Stomach smooth muscle (tissue), 2 donors: ENCODE data around the gene COL20A1.
A peak's percentile ranks its signal among the peaks of the same experiment; 100 is the strongest.

Experiments
- H3K27ac ChIP-seq: one replicate; pipeline ENCODE4 v1.7.0; 2013; ENCODE audit warnings: mild to moderate bottlenecking, low read length, inconsistent platforms
- H3K27me3 ChIP-seq, 2 donors: one replicate each; pipeline ENCODE4 v1.7.0; 2013; ENCODE audit warnings: low read length in 2 of 2; ENCODE audit not compliant: insufficient read depth in 2 of 2, control insufficient read depth in 1 of 2
- H3K36me3 ChIP-seq, 2 donors: one replicate each; pipeline ENCODE4 v1.7.0; 2013; ENCODE audit warnings: low read length in 2 of 2; ENCODE audit not compliant: control insufficient read depth in 2 of 2, insufficient read depth in 2 of 2
- H3K4me1 ChIP-seq: one replicate; pipeline ENCODE4 v1.7.0; 2013; ENCODE audit warnings: low read length; ENCODE audit not compliant: control insufficient read depth, insufficient read depth
- H3K4me3 ChIP-seq, 2 donors: one replicate each; pipeline ENCODE4 v1.7.0; 2013; ENCODE audit warnings: low read length in 2 of 2
- H3K9ac ChIP-seq, 2 donors: one replicate each; pipeline ENCODE4 v1.7.0; 2013; ENCODE audit warnings: low read length in 2 of 2, mild to moderate bottlenecking in 1 of 2
- H3K9me3 ChIP-seq, 2 donors: one replicate each; pipeline ENCODE4 v1.7.0; 2013; ENCODE audit warnings: low read length in 2 of 2; ENCODE audit not compliant: control insufficient read depth in 2 of 2
- donor health status: healthy.
- donor health status: Pancreatic carcinoma.

Gene COL20A1

DNA sequence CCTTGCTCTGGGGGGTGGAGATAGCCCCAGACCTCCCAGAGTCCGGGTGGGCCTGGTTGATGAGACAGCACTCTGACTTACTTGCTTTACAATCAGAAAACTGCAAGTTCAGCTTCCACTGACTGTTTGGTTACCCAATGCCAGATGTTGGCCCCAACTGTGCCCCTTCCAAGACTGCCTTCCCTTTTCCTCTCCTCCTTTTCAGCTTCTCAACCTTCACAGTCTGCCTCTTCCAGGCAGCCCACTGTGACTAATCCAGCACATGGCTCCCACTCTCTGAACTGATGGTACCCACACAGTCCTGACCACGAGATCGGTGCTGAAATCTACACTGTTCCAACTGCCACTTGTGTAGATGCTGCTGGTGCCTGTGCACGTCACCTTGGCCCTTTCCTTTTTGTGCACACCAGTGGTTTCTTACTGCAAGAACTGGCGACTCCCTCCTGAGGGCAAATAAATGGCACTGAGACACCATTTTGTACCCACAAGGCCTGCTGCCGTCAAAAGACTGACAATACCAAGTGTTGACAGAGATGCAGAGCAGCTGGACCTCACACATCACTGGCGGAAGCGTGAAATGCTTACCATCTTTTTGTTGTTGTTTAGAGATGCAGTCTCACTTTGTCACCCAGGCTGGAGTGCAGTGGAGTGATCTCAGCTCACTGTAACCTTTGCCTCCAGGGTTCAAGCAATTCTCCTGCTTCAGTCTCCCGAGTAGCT lies 22.2 kb upstream of the COL20A1 start:
- no peaks in the 10 kb centered on the region for H3K9me3 ChIP-seq
- no peak overlapping the region for H3K27ac ChIP-seq
- H3K4me1 ChIP-seq = peaks cover 23% of the 10 kb centered on the region
- no peak overlapping the region for H3K4me3 ChIP-seq
- no peak overlapping the region for H3K9ac ChIP-seq
- H3K36me3 ChIP-seq = no peaks in the 10 kb centered on the region
- peaks cover 8% of the 10 kb centered on the region in 2 donors for H3K27me3 ChIP-seq

DNA sequence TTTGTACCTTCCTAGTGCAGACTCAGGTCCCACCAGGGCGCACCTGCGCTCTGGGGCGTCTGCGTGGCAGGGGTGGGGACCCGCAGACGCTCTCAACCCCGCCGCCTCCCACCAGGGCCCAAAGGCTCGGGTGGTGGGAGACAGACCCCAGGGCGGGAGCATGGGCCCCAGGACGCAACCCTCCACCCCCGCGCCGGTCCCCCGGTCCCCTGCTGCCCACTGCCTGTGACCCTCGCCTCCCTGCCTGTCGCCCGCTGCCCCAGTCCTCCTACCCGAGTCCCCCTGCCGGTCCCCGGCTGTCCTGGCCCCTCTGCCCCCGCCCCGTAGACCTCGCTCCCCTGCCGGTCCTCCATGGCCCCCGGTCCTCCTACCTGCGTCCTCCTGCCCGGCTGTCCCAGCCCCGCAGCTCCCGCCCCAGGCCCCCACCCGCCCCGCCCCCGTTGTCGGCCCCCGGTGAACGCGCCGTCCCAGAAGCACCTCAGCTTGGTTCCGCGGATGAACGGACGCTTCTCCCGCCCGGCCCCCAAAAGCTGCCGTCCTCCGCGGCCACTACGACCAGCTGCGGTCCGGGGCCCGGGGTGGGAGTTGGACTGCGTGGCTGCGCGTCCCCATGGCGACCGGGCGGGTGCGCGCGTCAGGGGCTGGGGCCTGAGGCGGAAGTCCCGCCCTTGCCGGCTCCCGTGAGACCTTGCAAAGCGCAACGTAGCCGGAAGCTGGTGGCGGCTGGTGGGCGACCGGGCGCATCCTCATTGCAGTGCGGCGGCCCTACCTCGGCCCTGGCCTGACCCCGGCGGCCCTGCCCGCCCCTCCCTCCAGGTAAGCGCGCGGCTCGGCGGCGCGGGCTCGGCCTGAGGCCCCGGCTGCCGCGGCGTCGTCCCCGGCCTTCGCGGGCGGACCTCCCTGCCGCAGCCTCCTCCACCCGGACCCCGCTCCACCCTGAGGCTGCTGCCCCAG lies 20.6 kb upstream of the COL20A1 start, which contains the start of gene ARFGAP1:
Gene ARFGAP1, plus strand, starts transcription at position 709 of the 954 bp plus-strand sequence. CDS start 2,768 bp downstream, outside the sequence.
- H3K4me1 ChIP-seq = peaks cover 23% of the 10 kb centered on the region
- H3K36me3 ChIP-seq = peaks cover 9% of the 10 kb centered on the region in 2 donors
- H3K27me3 ChIP-seq = peaks cover under 1 to 6% of the 10 kb centered on the region in 2 donors
- H3K9ac ChIP-seq = peak within 1 kb of the TSS; percentile 79 to 87
- peak within 1 kb of the TSS; percentile 81 to 89 for H3K4me3 ChIP-seq
- no peak within 1 kb of the TSS for H3K27ac ChIP-seq
- no peaks in the 10 kb centered on the region for H3K9me3 ChIP-seq

DNA sequence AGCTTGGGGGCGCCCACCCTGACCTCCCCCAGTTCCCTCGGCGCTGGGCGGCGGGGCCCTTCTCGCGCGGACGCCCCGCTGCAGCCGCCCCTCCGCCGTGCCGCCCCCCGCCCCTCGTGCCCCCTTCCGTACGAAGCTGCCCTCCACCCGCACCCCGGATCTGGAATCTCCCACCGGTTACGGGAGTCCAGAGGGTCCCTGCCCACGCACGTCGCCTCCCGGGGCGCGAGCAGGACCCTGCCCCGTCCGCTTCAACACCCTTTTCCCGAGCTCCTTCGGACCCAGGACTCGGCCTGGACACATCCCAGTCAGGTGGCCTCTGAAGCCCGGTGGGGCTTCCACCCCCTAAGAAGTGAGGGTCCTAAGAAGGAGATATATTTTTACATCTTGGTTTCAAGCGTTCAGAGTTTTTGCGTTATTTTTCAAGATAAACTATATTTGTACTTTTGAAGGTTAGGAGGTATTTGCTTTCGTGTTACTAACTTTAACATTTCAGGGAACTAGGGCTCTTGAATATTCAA lies 19.9 kb upstream of the COL20A1 start:
- H3K4me3 ChIP-seq = peak overlapping the region; percentile 81 to 89
- H3K9ac ChIP-seq = peak overlapping the region; percentile 79 to 87
- no peaks in the 10 kb centered on the region for H3K27me3 ChIP-seq
- H3K4me1 ChIP-seq = peaks cover 23% of the 10 kb centered on the region
- H3K36me3 ChIP-seq = peaks cover 12 to 15% of the 10 kb centered on the region in 2 donors
- no peak overlapping the region for H3K27ac ChIP-seq
- no peaks in the 10 kb centered on the region for H3K9me3 ChIP-seq

DNA sequence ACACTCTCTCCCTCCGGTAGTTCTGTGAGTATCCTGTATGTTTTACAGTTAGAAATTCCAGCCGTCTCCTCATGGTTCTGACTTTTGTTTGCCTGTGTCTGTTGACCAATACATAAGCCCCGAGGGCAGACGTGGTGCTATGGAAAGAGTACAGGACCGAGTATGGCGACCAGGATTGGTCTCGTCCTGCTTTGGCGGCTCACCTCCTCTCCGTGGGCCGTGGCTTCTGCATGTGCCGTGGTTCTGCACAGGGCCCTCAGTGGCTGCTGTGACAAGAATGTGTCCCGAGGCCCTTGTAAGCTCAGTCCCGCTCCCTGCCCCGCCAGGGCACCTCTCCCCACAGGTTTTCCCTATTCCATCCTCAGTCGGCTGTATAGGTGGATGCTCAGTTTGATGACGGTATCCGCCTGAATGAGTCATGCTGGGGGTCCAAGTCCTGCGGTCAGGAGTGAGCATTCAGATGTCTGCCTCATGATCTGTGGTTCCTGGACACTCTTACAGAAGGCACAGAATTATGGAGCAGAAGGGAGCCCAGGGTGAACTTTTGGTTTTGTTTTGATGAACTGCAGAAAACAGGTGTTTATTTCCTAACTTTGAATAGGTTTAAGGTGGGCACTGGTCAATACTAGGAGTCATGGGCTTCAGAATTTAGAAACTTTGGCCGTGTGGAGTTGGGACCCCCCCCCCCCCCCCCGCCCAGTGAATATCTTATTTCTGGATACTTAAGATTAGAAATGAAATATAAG lies 19.2 kb upstream of the COL20A1 start:
- peaks cover 18% of the 10 kb centered on the region in 2 donors for H3K36me3 ChIP-seq
- no peaks in the 10 kb centered on the region for H3K27me3 ChIP-seq
- H3K4me1 ChIP-seq = peaks cover 23% of the 10 kb centered on the region
- peak overlapping the region; percentile 79 to 87 for H3K9ac ChIP-seq
- peak overlapping the region; percentile 81 to 89 for H3K4me3 ChIP-seq
- no peak overlapping the region for H3K27ac ChIP-seq
- H3K9me3 ChIP-seq = no peaks in the 10 kb centered on the region

DNA sequence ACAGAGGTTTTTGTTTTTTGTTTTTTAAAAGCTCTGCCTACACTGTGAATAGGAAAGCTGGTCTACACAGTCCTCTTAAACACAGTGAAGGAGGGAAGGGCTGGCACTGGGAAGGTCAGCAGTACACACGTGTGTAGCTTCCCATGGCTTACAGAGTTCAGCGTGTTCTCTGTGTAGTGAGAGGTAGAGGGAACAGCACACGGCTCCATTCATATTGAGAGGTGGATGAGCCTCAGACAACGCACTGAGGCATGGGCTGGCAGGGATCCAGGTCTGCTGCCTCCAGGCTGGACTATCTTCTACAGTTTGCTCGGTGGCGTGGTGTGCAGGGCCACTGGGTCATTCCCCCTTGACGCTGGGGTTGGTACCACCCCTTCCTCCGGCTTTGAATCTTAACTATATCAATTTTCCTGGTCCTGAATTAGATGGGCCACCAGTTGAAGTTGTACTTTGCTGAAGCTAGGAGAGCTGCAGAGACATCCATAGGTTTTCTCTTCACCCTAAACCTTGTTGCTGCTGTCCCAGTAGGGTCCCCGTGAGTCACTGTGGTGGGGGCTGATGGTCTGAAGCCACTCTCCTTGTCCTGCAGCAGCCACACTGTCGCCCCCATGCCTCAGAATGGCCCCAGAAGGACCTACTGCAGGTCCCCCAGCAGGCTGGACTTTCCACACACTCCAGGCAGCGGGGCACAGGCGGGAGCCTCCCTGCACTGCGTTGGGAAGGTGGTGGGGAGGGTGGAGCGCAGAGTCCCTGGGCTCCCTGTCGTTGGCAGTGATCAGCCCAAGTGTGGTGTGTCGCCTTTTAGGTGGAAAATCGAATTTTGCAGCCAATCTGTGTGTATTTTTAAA lies 18.4 kb upstream of the COL20A1 start:
- no peaks in the 10 kb centered on the region for H3K27me3 ChIP-seq
- peaks cover 22 to 24% of the 10 kb centered on the region in 2 donors for H3K36me3 ChIP-seq
- H3K4me3 ChIP-seq = peak overlapping the region in 1 of 2 donors; percentile 44
- peaks cover 23% of the 10 kb centered on the region for H3K4me1 ChIP-seq
- H3K9me3 ChIP-seq = no peaks in the 10 kb centered on the region
- no peak overlapping the region for H3K27ac ChIP-seq
- peak overlapping the region in 1 of 2 donors; percentile 47 for H3K9ac ChIP-seq

DNA sequence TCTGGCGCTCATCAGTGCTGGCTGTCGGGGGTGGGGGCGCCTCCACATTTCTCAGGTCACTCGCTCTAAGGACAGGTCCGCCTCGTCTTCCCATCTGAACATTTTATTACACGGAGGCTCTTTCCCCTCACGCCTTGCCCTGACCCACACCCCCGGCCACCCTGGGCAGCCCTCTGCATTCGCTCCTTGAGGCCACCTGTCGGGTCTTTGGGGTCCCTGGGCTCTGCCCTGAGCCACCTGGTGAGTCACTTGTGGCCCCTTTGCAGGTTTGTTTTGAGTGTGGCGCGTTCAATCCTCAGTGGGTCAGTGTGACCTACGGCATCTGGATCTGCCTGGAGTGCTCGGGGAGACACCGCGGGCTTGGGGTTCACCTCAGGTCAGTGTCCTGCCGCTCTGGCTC lies 17.2 kb upstream of the COL20A1 start:
- no peak overlapping the region for H3K27ac ChIP-seq
- H3K36me3 ChIP-seq = peaks cover 28 to 31% of the 10 kb centered on the region in 2 donors
- no peak overlapping the region for H3K4me3 ChIP-seq
- peaks cover 23% of the 10 kb centered on the region for H3K4me1 ChIP-seq
- no peaks in the 10 kb centered on the region for H3K9me3 ChIP-seq
- no peak overlapping the region for H3K9ac ChIP-seq
- H3K27me3 ChIP-seq = no peaks in the 10 kb centered on the region

DNA sequence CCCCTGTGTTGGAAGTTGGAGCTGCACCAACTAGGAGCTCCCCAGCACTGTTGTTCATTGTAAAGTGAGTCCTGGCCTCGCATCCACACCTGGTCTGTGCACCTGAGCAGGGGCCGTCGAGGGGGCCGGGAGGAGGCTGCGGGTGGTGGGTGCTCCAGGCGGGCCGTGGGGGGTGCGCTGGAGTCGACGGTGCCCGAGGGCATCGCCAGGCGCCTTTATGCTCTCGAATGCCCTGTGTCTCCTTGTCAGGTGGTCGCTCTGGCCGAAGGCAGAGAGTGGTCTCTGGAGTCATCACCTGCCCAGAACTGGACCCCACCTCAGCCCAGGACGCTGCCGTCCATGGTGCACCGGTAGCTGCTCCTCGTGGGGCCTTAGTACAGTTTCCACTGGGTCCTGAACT lies 16.0 kb upstream of the COL20A1 start:
- Histone ChIP-seq H3K4me3 (no peak overlapping the region), H3K9me3 (no peaks in the 10 kb centered on the region), H3K27me3 (no peaks in the 10 kb centered on the region), H3K36me3 (peaks cover 31 to 32% of the 10 kb centered on the region in 2 donors), H3K4me1 (peaks cover 20% of the 10 kb centered on the region), H3K9ac (no peak overlapping the region), H3K27ac (no peak overlapping the region)

DNA sequence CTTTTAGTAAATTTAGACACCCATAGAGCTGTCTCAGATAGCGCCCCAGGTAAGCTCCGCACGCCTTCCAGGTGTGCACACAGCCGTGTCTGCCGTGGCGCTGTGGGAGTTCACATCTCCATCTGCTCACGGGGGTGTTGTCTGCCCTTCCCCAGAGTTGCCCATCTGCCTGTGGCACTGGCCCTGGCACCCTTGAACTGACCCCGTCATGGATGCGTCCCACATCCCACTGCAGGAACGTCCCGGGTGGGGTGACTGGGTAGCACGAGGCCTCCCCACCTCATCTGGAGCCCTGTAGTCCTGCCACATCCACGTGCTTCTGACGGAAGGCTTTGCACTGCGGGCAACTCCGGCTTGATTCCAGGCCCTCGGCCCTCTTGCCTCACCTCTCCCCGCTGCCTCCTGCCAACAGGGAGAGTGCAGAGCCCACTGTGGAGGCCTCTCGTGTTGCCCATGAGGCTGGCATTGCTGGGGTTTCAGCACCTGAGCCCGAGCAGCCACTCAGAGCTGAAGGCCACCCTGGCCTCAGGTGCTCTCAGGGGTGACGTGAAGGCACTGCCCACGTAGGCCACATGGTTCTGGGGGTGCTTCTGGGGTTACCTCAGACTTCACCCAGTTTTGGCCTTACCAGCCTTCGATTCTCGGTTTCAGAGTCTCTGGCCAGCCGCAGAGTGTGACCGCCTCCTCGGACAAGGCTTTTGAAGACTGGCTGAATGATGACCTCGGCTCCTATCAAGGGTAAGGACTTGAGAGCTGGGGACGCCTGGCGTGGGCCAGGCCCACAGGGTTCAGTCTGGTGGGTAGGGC lies 15.3 kb upstream of the COL20A1 start:
- Histone ChIP-seq H3K27ac (no peak overlapping the region), H3K36me3 (peaks cover 31 to 36% of the 10 kb centered on the region in 2 donors)

DNA sequence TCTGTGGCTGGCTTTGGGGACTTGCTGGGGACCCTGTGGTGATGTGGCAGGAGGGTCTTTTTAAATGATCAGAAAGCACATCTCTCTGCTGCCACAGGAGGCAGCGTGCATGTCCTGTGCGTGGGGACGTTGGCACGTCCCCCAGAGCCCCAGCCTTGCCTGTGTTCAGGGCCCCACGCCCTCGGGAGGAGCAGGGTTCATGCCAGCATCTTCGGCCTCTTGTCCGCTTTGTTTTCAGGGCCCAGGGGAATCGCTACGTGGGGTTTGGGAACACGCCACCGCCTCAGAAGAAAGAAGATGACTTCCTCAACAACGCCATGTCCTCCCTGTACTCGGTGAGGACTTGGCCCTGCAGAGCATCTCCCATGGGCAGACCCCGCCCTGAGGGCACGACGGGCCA lies 14.3 kb upstream of the COL20A1 start:
- no peaks in the 10 kb centered on the region for H3K9me3 ChIP-seq
- peaks cover 12% of the 10 kb centered on the region for H3K4me1 ChIP-seq
- H3K4me3 ChIP-seq = no peak overlapping the region
- no peak overlapping the region for H3K9ac ChIP-seq
- H3K27ac ChIP-seq = no peak overlapping the region
- no peaks in the 10 kb centered on the region for H3K27me3 ChIP-seq
- peaks cover 38 to 44% of the 10 kb centered on the region in 2 donors for H3K36me3 ChIP-seq

More for the DNA sequence above, 15.3 kb upstream of the COL20A1 start:
- Histone ChIP-seq H3K4me3 (no peak overlapping the region), H3K9me3 (no peaks in the 10 kb centered on the region), H3K9ac (no peak overlapping the region), H3K27me3 (no peaks in the 10 kb centered on the region), H3K4me1 (peaks cover 17% of the 10 kb centered on the region)
